GM12878 (cell line): ENCODE measurements around the gene COL4A1. TPM values are rescaled to one million over a fixed set of nuclear protein-coding genes. Genes with fewer than 3 reads are reported as not detected.

Experiments used
- ATAC-seq: fragments of 200-7000 bp; cut with Tn5 transposase; 3 replicates; pipeline ENCODE4 v1.9.1; 2020; ENCODE audit warnings: mild to moderate bottlenecking, moderate library complexity
- BruUV-seq: library from RNA; stranded (reverse); fragments of 400-500 nt; replicated peaks from 2 replicates; lab custom pipeline; 2021; lab: Mats Ljungman, UMichigan
- CTCF ChIA-PET: fragments of 300-600 bp; sonication (Branson Sonifier 250); formaldehyde crosslinking; extraction: SDS; loops from one replicate; lab custom pipeline; 2021; ENCODE audit warnings: inconsistent platforms; lab: Yijun Ruan, JAX
- POLR2A ChIA-PET: fragments of 350-600 bp; formaldehyde crosslinking; extraction: SDS; loops from one replicate; lab custom pipeline; 2021; ENCODE audit warnings: inconsistent platforms; lab: Charles Lee
- RAD21 ChIA-PET: fragments of 300-600 bp; sonication (Branson Sonifier 250); formaldehyde crosslinking; loops from one replicate; lab custom pipeline; 2023; ENCODE audit warnings: antibody characterized with exemption; ENCODE audit not compliant: unreplicated experiment; lab: Charles Lee
- SMC1A ChIA-PET: fragments of 300-600 bp; sonication (Branson Sonifier 250); formaldehyde crosslinking; loops from one replicate; lab custom pipeline; 2023; ENCODE audit not compliant: unreplicated experiment, uncharacterized antibody; lab: Charles Lee
- DNase-seq: peaks from one replicate; pipeline ENCODE4 v3.0.0-alpha.2; 2011; ENCODE audit warnings: low read depth, low spot score
- FAIRE-seq: peaks from 3 replicates; lab custom pipeline; 2011; peaks lifted over from hg19 to GRCh38; lab: Jason Lieb, UNC
- H2AFZ ChIP-seq: 2 replicates; pipeline ENCODE4 v1.6.0; 2011; ENCODE audit warnings: low read depth, low read length, control low read depth; ENCODE audit not compliant: control insufficient read depth
- H3K27ac ChIP-seq: 2 replicates; pipeline ENCODE4 v1.5.1; 2011; ENCODE audit warnings: control low read depth; ENCODE audit not compliant: control insufficient read depth, insufficient read depth
- H3K27me3 ChIP-seq, 2 experiments: replicated peaks in 1 of 2; 2 replicates each; pipeline versions ENCODE4 v1.6.0 to v1.6.1; 2011; ENCODE audit warnings: low read length in 1 of 2; ENCODE audit not compliant: control insufficient read depth in 2 of 2, insufficient read depth in 2 of 2
- H3K36me3 ChIP-seq, 2 experiments: 2 replicates each; pipeline ENCODE4 v1.5.1; 2011; ENCODE audit warnings: low read length in 1 of 2; ENCODE audit not compliant: control insufficient read depth in 2 of 2, insufficient read depth in 2 of 2
- H3K4me1 ChIP-seq: 2 replicates; pipeline ENCODE4 v1.6.1; 2011; ENCODE audit warnings: mild to moderate bottlenecking, low read length, moderate library complexity, mixed read lengths; ENCODE audit not compliant: control insufficient read depth, insufficient read depth
- H3K4me2 ChIP-seq: 2 replicates; pipeline ENCODE4 v1.6.0; 2011; ENCODE audit warnings: control low read depth; ENCODE audit not compliant: control insufficient read depth, insufficient read depth
- H3K4me3 ChIP-seq: fragments of 200-600 bp; sonication (generic); 2 replicates; pipeline ENCODE4 v1.5.1; 2016
- H3K79me2 ChIP-seq: 2 replicates; pipeline ENCODE4 v1.6.0; 2011; ENCODE audit warnings: low read length; ENCODE audit not compliant: control insufficient read depth, insufficient read depth
- H3K9ac ChIP-seq: 2 replicates; pipeline ENCODE4 v1.8.0; 2011; ENCODE audit warnings: low read length, control low read depth, mixed read lengths; ENCODE audit not compliant: control insufficient read depth, insufficient read depth
- H3K9me3 ChIP-seq: replicated peaks from 3 replicates; pipeline ENCODE4 v1.5.1; 2011; ENCODE audit warnings: mild to moderate bottlenecking, low read length; ENCODE audit not compliant: control insufficient read depth, insufficient read depth
- H4K20me1 ChIP-seq: 2 replicates; pipeline ENCODE4 v1.6.0; 2011; ENCODE audit not compliant: control insufficient read depth, insufficient read depth
- CHD4 ChIP-seq: fragments of 200-600 bp; sonication (generic); IDR thresholded peaks from 2 replicates; pipeline ENCODE4 v1.6.1; 2016; ENCODE audit warnings: mild to moderate bottlenecking
- HDAC2 ChIP-seq: fragments of 200-600 bp; sonication (generic); IDR thresholded peaks from 2 replicates; pipeline ENCODE4 v1.6.1; 2017
- PAX5 ChIP-seq: IDR thresholded peaks from 2 replicates; pipeline ENCODE4 v1.6.1; 2011; ENCODE audit warnings: low read depth, low read length, borderline replicate concordance
- ZNF207 ChIP-seq: fragments of 450-650 bp; IDR thresholded peaks from 2 replicates; pipeline ENCODE4 v1.6.1; 2014; ENCODE audit warnings: antibody characterized with exemption, mild to moderate bottlenecking, borderline replicate concordance
- ZNF274 ChIP-seq: IDR thresholded peaks from one replicate; pipeline ENCODE4 v1.8.0; 2011; ENCODE audit not compliant: insufficient read length, insufficient read depth
- ZNF384 ChIP-seq: IDR thresholded peaks from 2 replicates; pipeline ENCODE4 v1.6.1; 2012; ENCODE audit warnings: low read depth, mild to moderate bottlenecking, low read length, improper control_type of control experiment, borderline replicate concordance
- WGBS: methylation state at CpG from one replicate; pipeline ENCODE4 v1.1.6; 2016; ENCODE audit warnings: low lambda C conversion rate; ENCODE audit not compliant: insufficient replicate concordance, insufficient coverage; ENCODE audit errors: missing lambda C conversion rate; 5-methylcytosine and 5-hydroxymethylcytosine counted together
- in situ Hi-C: fragments of 300-500 bp; cut with MboI; formaldehyde crosslinking; loops from 9 replicates; pipeline ENCODE4 v1.14.3; 2018; ENCODE audit warnings: mixed read lengths
- intact Hi-C: fragments of 100-400 bp; cut with micrococcal nuclease; formaldehyde crosslinking; loops from one replicate; pipeline ENCODE4 v1.14.2; 2022; ENCODE audit not compliant: unreplicated experiment
- polyA plus RNA-seq, 11 experiments: library from polyadenylated mRNA; depleted of rRNA in 4 of 11; unstranded in 6 of 11; stranded (reverse) in 5 of 11; fragments of >200 nt; fragmentation: Nextera tagmentation in 4 of 11; fragmentation: Illumina TruSeq in 1 of 11; extraction: Ambion mirVana in 4 of 11; extraction: Trizol in 1 of 11; gene quantifications; 1 replicate in 1 of 11; 2 replicates in 10 of 11; pipeline versions ENCODE4 v1.2.1 to v1.2.3, GENCODE V29; 2011 to 2016; ENCODE audit warnings: inconsistent platforms in 2 of 11, missing spikeins in 2 of 11, low read depth in 1 of 11
- total RNA-seq, 4 experiments: library from RNA; depleted of rRNA in 3 of 4; stranded (reverse); fragments of >200 nt in 3 of 4; fragmentation: Illumina TruSeq in 1 of 4; extraction: Trizol in 1 of 4; gene quantifications; 2 replicates each; pipeline versions ENCODE4 v1.2.1 to v1.2.3, GENCODE V29; 2013 to 2021
- TF ChIP-seq, protein P1 (sequence below): fragments of 450-650 bp; conservative IDR thresholded peaks from 2 replicates; pipeline ENCODE4 v1.6.1; 2017; ENCODE audit warnings: mild to moderate bottlenecking, moderate library complexity

COL4A1 gene
- total and polyA plus RNA-seq, 10 of the 15 experiments (the other 5 are each of a cell fraction or from before 2014, with no cell fraction given), result 0.07 to 0.31 (median 0.13) TPM; not detected in 6

DNA sequence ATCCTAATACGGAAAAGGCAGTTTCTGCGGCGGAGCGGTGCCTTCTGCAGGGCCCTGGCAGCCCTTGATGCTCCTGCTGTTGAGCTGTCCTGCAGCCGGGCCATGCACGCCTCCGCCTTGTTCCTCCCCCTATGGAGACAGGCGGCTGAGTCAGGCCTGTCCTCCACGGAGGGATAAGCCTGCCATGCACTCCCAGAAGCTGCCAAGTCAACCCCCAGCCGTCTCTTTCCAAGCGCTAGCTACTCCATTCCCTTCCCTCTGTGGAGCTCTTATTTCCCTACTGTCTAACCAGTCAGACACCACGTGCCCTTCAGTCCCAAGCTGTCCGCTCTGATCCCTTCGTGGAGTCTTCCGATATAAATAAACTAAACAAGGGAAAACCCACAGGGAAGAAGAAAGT, 197.0 kb downstream of the COL4A1 start:
- intact Hi-C loops (loop anchor here (2.0 to 10.0 kb wide), 2 partner anchors 315 to 1149 kb away; no protein-coding TSS in a partner anchor), in situ Hi-C loops (loop anchor here (5.0 kb wide), 1 partner anchor 1148 kb away; no protein-coding TSS in a partner anchor)
- Histone ChIP-seq H3K9me3 (no peaks in the 10 kb centered on the region), H3K36me3 (no peaks in the 10 kb centered on the region), H3K4me3 (no peak overlapping the region), H3K79me2 (no peaks in the 10 kb centered on the region), H4K20me1 (no peaks in the 10 kb centered on the region), H3K9ac (no peak overlapping the region), H2AFZ (no peak overlapping the region), H3K27me3 (peaks cover 0 to 2% of the 10 kb centered on the region in 2 experiments; a peak in 1 of 4 replicates), H3K27ac (no peak overlapping the region), H3K4me2 (no peak overlapping the region), H3K4me1 (no peaks in the 10 kb centered on the region; the same call in 1 of the 2 replicates)
- ATAC-seq, result no peak
- DNase-seq, result no peak
- ChIA-PET SMC1A (interaction anchor here (0.9 to 1.6 kb wide), 3 partner anchors 27 to 1148 kb away, joined by 4 to 6 read pairs (median 5); no protein-coding TSS in a partner anchor), RAD21 (interaction anchor here (0.6 to 1.5 kb wide), 4 partner anchors 14 to 1149 kb away, joined by 3 to 4 read pairs (median 3); no protein-coding TSS in a partner anchor), POLR2A (no interaction called here), CTCF (interaction anchor here (1.1 to 2.3 kb wide), 6 partner anchors 9 to 1194 kb away, joined by 3 to 9 read pairs (median 4); no protein-coding TSS in a partner anchor)
- FAIRE-seq, result no peak
- WGBS, result 62% methylated on average over 15 of the region's 15 CpGs
- TF ChIP-seq, protein P1, sequence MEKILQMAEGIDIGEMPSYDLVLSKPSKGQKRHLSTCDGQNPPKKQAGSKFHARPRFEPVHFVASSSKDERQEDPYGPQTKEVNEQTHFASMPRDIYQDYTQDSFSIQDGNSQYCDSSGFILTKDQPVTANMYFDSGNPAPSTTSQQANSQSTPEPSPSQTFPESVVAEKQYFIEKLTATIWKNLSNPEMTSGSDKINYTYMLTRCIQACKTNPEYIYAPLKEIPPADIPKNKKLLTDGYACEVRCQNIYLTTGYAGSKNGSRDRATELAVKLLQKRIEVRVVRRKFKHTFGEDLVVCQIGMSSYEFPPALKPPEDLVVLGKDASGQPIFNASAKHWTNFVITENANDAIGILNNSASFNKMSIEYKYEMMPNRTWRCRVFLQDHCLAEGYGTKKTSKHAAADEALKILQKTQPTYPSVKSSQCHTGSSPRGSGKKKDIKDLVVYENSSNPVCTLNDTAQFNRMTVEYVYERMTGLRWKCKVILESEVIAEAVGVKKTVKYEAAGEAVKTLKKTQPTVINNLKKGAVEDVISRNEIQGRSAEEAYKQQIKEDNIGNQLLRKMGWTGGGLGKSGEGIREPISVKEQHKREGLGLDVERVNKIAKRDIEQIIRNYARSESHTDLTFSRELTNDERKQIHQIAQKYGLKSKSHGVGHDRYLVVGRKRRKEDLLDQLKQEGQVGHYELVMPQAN, result no peak
- TF ChIP-seq ZNF384, result no peak
- TF ChIP-seq PAX5, result no peak
- TF ChIP-seq HDAC2, result no peak
- no peak for TF ChIP-seq CHD4
- TF ChIP-seq ZNF207, result no peak
- no peak for TF ChIP-seq ZNF274
- BruUV-seq, result no TSS peak
